Ammon's horn (tissue), 1 donor: Measurements from ENCODE around the gene MYL7.
"Not testable (repeated sequence)": the region's sequence is repeated elsewhere in the genome, so short reads cannot be mapped to it uniquely, and the experiment has no call there.

Experiments used
- DNase-seq: peaks from one replicate; pipeline ENCODE4 v3.0.0-alpha.2; 2016; ENCODE audit warnings: low spot score

MYL7 gene, protein sequence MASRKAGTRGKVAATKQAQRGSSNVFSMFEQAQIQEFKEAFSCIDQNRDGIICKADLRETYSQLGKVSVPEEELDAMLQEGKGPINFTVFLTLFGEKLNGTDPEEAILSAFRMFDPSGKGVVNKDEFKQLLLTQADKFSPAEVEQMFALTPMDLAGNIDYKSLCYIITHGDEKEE

DNA sequence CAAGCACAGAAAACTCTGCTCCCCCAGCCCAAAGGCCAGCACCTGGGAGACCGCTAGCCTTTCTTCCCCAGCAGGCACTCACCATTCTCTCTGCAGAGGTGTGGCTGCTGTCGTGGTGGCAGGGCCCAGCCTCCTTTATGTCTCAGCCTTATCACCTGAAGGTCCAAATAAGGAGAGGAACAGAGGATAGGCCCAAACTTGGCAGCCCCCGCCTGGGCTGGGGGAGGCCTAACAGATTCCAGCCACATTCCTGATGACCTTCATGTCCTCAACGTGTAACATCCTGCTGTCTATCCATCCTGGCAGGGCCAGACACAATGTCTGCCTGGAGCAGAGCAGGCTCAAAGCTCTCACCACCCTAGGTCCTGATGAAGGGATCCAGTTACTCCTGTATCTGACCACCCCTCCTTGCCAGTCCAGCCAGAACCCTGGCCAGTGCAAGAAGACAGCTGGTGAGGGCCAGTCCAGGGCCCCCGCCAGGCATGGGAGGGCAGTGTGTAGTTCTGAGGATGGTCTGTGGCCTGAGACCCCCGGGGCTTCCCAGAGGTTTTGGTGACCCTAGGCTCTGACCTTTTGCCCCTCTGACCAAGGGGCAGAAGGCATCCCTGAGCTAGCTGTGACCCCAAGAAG lies at the start of gene MYL7:
Gene MYL7, minus strand, starts transcription at position 112 of the 630 bp plus-strand sequence. Its CDS starts 27 bp downstream, at position 85.
- DNase-seq: no peak

DNA sequence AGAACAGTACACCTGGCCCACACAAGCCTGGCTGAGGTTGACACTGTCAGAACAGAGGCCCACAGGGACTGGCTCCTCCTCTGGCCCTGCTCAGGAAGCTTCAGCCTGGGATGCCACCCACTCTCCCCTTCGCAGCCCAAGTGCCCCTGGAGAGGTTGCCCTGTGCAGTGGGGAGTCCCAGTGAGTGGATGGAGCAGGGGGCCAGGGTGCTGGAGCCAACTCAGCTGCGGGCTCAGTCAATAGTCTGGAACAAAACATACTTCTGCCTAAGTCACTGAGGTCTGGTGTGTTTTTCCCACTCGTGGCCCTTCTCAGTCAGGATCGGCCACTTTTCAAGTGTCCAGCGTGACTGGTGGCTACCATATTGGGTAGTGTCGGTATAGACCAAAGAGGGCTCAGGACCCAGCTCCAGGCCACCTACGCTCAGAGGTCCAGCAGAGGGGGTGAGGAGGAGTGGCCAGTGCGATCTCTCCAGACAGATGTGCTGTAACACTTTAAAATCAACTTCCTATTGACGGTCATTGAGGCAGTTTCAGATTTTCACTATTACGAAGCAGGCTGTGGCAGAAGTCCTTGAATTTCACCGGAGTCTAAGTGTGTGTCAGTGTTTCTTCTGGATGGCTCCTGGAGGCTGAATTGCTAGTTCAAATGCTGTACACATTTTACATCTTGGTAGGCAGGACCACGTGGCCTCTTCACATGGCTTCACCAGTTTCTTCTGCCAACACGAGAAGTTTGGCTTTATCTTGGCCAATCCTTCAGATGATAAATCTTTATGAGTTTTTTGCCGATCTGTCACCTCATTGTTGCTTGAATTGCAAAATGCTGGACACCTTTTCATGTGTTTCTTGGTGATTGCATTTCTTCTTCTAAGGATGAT lies 49.1 kb upstream of the MYL7 start:
- DNase-seq: no peak

DNA sequence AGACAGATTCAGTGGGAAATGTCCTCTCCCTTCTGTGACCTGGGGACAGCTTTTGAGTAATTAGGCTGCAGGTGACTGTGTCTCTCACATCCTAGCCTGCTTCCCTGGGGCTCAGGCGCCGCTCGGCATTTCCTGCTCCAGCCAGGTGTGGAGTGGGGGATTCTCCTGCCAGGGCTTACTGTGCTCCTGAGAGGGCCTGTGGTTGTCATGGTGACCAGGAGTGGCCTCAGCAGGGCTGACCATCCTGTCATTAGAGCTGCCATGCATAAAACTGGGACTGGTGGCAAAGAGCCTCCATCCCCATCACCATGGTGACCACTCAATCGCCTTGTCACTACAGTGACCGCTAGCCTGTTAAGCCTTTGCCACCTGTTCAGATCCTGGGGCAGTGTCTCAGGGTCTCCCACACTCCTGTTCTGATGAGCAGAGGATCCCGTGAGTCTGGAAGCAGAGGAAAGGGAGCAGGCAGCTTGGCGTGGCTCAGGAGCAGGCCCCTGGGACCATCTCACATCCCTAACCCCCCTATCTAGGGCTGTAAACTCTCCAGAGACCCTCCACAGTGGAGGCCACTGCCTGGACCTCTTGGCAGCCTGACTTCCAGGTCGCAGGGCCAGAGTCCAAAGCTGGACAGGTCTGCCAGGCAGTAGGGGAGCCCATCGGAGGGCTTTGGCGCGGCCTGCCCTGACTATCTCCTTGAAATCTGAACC lies 48.3 kb upstream of the MYL7 start, which contains the start of gene GCK:
Gene GCK, minus strand, starts transcription at position 154 of the 707 bp plus-strand sequence. CDS start 486 bp downstream, outside the sequence.
- DNase-seq: no peak

DNA sequence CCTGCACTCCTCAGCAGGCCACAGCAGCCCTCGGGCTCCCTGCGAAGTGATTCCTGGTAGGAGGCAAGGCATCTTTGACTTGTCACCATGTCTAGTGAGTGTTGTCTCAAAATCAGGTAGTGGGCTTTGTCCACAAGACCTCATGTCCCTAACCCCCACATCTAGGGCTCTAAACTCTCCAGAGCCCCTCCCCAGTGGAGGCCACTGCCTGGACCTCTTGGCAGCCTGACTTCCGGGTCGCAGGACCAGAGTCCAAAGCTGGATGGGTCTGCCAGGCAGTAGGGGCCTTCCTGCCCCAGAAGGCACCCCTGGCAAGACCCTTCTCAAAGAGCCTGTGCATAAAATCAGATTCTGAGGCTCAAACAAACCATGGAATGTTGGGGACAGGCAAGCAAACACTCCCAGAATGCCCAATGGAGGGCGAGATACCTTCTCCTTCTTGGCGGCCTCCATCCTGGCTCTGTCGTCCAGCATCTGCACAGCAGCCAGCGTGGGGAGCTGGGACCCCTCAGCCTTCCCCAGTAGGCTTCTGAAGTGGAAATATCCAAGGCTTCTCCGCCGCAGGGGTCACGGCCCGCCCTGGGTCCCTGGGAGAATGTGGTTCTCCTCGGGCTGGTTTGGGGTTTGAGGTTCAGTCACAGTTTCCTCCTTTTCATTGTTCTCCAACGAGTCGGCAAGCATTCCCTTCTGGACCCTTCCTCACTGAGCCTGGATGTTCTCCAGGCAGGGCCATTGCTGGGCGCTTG lies 47.5 kb upstream of the MYL7 start:
- DNase-seq: no peak

DNA sequence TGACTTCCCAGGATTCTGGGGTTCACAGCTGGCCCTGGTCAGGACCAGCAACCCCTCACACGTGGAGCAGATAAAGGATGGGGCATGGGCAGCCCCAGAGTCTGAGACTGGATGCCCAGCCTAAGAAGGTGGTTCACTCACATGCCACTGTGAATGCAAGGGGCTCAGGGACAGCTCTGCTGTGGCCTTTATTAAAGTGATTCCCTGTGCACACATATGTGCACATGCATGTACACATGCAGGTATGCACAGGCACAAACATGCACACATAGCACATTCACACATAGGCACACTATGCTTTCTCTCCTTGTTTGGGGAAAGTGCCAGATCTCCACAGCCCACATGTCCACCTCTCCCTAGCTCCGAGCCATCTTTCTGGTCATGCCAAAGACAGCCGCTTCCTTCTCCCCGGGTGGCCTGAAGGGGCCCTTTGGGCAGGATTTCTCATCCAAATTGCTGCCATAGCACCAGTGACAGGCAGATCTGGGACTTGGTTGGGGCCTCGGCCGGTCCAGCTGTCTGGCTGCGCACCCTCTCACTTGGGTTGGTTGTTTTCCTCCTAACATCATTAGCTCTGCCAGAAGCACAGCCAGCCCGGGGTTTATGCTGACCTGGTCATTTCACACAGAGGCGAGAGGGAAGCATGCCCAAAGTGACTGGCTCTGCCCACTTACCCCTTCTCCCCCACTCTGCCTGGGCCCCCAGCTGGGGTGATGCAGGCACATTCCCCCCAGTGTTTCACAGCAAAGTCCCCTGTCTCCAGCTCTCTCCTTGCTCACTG lies 46.7 kb upstream of the MYL7 start:
- peak; percentile 37 for DNase-seq

DNA sequence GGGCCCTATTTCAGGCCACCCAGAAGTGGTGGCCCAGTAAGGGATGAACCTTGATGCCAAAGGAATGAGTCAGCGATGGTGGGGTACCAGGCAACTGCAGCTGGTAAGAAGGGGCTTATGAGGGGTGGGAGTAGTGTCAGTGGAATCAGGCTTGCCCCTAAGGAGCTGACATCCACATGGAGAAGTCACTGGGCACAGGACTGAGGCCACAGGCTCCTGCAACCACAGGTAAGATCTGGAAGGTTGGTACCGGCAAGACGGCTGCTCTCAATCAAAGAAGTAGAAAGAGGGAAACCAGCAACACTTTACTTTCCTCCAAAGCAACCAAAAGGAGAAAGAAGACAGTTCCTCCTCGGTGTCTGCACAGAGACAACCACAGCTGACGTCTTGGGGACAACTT lies 45.6 kb upstream of the MYL7 start:
- DNase-seq: peak; percentile 19

DNA sequence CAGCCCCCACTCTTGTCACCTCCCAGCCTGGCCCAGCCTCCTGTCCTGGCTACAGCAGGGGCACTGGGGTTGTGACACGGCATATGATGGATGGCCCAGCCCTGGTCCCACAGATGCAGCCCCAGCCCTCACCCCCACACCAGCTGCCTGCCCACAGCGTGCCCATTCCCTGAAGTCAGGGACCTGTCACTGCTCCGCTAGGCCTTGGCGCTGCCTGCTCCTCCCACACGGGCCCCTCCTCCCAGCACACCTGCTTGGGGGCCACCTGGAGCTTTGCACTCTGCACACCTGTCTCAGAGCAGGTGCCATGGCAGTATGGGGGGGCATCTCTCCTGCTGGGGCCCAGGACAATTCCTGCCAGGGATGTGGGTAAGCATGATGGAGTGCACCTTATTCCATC lies 44.6 kb upstream of the MYL7 start:
- no peak for DNase-seq

DNA sequence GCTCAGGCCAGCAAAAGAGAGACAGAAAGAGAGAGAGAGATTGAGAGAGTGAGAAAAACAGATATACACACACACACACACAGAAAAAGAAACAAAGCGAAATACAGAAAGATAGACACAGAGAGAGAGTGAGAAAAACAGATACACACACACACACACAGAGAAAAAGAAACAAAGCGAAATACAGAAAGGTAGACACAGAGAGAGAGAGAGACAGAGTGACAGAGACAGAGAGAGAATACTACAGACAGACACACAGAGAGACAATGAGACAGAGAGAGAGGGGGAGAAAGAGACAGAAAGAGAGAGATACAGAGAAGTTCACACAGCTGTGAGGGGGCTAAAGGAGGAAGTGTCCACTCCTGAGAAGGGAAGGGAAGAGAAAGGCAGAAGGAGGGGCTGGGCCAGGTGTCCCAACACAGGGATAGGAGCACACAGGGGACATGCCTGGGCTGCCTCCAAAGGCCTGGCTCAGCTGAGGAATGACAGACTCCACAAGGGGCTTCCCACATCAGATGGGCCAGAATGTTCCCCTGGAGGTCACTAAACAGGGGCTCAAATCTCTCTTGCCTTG lies 43.8 kb upstream of the MYL7 start:
- no peak for DNase-seq

DNA sequence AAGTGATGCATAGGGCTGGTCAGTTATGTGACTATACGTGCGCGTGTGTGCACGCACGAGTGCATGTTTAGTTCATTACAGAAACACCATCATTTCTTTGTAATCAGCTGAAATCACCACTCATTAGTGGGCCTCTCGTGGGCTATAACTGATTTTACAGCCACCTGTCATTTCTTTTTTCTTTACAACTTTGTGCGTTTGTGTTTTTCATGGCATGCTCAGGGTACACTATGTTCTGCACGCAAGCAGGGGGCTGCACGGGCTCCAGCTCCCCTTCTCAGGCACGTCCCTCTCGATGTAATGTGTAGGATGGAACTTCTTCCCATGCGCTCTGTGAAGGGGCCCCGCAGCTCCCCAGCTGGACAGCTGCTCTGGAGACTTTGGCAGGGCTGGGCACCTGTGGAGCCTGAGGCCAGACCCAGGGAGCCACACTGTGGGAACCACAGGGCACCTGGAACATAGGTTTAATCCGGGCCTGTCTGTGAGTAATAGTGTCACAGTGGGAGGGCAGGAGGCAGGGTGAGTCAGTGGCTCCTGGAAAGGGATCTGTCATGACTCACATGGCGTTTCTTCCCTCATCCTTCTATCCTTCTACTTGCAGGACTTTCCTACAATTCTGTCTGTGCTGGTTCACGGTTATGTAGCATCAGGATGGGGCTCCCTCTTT lies 43.2 kb upstream of the MYL7 start:
- no peak for DNase-seq

DNA sequence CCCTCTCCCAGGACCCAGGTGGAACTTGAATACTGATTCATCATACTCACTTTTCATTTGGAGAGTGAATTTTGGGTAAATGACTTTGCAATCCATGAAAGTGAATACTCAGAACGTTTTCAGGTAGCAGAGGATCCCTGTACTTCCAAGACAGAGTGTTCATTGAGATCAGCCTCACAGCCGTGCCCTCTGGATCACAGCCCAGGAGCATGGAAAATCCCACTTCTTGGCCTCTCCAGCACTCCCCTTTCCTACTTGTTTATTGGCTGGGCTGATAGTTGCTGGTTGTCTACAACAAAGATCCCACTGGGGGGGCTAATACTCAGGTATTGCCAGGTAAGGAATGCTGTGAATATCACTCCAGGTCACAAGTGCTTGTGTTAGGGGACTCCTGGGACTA lies 42.3 kb upstream of the MYL7 start:
- no peak for DNase-seq

DNA sequence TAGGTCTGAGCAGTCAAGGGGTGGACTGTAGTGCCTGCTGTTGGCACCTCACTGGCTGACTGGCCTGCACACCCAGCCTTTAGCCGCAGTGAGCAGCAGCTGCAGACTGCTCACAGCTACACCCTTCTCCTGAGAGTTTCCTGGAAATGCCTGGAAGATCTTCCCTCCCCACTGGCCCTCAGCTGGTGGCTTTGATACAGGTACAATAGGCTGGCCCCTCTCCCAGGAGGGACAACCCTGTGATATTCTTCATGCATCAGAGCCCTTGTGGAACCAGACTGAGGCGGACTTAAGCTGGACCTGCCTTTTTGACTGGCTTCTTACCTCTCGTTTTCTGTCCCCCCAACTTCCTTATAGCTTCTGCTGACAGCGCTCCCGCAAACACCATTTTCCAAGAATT lies 41.7 kb upstream of the MYL7 start:
- no peak for DNase-seq

DNA sequence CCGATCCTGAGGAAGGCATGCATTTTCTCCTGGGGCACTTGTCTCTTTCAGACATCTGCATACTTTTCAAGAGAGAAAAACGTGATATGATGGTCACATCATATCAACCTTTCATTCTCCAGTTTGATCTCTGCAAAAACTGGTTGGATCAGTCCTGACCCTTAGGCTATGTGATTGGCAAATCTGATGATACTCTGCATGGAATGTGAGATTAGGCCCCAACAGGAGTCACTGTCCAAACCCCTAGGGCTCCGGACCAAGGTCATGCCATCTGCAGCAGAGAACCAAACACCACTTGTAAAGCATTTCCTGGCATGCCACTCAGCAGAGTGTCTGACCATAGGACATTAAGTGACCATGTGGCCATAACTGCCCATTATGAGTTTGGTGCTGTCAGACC lies 39.5 kb upstream of the MYL7 start:
- DNase-seq: no peak

DNA sequence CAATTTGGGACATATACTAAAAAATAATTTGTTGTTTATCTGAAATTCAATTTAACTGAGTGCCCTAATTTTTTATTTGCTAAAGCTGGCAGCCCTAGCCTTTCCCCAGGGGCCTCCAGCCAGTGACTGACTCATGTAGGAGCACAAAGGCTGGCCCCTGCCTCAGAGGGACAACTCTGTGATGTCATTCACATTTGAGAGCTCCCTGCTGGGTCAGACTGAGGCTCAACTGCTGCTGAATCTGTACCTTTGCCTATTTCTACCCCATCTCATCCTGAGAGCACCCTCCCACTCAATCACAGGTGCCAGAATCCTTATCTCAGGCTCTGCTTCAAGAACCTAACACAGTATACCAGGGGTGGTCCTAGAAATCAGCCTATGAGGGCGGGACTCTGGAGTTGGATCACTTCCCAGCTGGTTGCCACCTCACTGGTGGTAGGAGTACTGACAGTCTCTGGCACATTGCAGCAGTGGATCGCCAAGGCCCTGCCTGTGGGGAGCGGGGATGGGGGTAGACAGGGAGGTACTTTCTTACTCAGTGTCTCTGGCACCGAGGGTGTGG lies 36.5 kb upstream of the MYL7 start:
- DNase-seq: peak; percentile 58

DNA sequence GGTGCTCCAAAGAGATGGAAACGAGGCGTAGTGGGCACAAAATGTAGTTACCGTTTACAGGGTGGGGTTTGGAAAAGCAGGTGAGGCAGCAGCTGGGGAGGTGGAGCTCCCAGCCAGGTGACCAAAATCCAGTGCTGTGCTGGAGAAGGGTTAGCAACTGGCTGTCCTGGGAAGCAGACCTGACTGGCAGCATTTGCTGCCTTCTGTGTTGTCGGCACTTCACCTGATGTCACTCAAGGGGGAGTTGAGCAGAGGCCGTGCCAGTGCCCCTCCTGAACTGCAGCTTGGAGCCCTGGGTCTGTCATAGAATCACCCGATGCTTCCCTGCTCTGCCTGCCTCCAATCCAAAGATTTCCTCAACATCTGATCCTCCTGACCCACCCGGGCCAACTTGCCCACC lies 35.4 kb upstream of the MYL7 start:
- DNase-seq: no peak

DNA sequence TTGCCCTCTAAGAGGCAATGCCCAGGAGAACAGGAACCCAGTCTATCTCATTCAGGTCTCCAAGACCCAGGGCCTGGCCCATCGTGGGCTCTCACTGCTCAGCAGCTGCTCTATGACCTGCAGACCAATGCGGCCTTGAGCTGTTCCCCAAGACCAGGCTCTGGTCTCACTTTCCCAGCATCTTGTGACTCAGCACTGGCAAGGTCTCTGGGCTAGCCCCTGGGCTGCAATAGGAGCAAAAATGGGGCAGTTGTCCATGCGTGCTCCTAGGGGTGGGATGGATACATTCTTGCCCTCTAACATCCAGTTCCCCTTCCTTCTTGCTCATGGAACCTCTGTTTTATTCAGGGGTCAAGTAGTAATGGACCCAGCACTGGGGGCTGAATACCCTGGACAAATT lies 34.6 kb upstream of the MYL7 start:
- DNase-seq: no peak

DNA sequence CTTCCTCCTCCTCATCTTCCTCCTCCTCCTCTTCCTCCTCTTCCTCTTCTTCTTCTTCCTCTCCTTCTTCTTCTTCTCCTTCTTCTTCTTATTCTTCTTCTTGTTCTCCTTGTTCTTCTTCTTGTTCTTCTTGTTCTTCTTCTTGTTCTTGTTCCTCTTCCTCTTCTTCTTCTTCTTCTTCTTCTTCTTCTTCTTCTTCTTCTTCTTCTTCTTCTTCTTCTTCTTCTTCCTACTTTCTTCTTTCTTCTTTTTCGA lies 33.5 kb upstream of the MYL7 start:
- not testable (repeated sequence) for DNase-seq

DNA sequence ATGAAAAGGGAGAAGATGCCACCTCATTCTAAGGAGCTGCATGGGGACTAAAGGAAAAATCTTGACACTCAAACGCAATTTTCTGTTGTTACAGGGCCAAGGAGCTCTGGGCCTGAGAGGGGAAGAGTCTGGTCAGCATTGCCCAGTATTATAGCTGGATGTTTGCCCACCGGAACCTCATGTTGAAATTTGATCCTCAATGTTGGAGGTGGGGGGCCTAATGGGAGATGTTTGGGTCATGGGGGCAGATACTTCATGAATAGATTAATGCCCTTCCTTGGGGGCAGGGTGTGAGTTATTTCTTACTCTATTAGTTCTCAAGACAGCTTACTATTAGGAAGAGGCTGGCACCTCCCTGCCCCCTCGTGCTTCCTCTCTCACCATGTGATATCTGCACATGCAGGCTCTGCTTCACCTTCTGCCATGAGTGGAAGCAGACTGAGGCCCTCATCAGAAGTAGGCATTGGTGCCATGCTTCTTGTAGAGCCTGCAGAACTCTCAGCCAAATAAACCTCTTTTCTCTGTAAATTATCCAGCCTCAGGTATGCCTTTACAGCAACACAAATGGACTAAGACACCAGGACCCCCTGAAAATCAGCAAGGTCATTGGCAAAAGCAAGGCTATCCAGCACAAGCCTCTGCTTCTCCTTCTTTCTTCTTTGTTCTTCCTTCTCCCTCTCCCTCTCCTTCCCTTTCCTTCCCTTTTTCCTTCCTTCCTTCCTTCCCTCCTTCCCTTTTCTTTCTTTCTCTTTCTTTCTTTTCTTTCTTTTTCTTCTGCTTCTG lies 33.0 kb upstream of the MYL7 start:
- no peak for DNase-seq

DNA sequence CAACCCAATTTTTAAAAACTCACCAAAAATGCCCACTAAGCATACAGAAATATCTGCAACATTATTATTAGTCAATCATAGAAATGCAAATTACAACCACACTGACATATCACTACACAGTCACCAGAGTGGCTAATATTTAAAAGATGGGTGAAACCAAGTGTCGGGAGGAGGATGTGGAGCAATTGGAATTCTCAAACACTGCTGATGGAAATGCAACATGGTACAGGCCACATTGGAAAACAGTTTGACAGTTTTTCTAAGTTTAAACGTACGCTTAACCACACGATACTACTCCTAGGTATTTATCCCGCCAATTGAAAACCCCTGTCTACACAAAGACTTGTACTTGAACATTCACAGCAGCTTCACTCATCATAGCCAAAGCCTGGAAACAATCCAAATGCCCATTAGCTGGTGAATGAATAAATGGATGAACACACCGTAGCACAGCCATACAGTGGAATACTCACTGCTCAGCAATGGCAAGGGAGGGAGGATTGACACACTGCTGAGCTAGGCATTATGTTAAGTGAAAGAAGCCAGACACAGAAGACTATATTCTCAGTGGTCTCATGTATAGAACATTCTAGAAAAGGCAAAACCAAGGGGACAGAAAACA lies 31.8 kb upstream of the MYL7 start:
- DNase-seq: no peak

DNA sequence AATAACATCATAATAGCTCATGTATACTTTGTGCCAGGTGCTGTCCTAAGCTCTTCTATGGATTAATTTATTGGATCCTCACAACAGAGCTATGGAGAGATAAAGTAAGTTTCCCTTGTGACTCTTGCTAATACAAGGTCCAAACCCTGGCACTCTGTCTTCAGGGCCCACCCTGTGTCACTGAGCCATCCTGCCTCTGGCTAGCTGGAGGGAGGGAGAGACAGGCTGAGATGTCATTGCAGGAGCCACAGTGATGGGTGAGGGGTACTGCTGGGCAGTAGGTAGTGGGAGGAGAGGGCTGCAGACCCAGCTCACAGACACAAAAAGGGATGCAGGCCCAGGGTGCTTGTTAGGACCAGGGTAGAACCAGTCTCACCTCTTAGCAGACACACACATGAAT lies 31.2 kb upstream of the MYL7 start:
- no peak for DNase-seq
